Measurements from ENCODE around the gene TMCO4.

TMCO4 gene

GRCh38 chr1:19654386-19654785, 145.3 kb downstream of the TMCO4 start:
- Histone ChIP-seq H3K9ac (ENCODE audit: low read length) (no peak overlapping the region), H3K27me3 (ENCODE audit: insufficient read depth, low read length) (no peaks in the 10 kb centered on the region), H3K27ac (ENCODE audit: low read depth, low read length, poor library complexity, severe bottlenecking) (no peak overlapping the region), H3F3A (ENCODE audit: insufficient read depth, low read length) (no peaks in the 10 kb centered on the region), H3K9me2 (ENCODE audit: low read depth, low read length) (no peaks in the 10 kb centered on the region), H3K4me3 (ENCODE audit: low read depth, low read length, poor library complexity, severe bottlenecking) (no peak overlapping the region), H3K79me2 (ENCODE audit: insufficient read depth, low read length) (no peaks in the 10 kb centered on the region), H2AFZ (ENCODE audit: low read length) (no peak overlapping the region), H4K20me1 (ENCODE audit: insufficient read depth, low read length) (no peaks in the 10 kb centered on the region), H3K4me1 (ENCODE audit: insufficient read depth, low read length, severe bottlenecking) (peaks cover 10% of the 10 kb centered on the region), H3K9me3 (ENCODE audit: low read length) (no peaks in the 10 kb centered on the region), H3K36me3 (ENCODE audit: insufficient read depth, low read length) (no peaks in the 10 kb centered on the region), H3K4me2 (ENCODE audit: low read length) (no peak overlapping the region)
- TF ChIP-seq CTCF (IDR thresholded peaks at IDR 0.05; ENCODE audit: low read length) (no peak), EZH2 (IDR thresholded peaks at IDR 0.05; ENCODE audit: borderline replicate concordance, low read length) (no peak)

DNA sequence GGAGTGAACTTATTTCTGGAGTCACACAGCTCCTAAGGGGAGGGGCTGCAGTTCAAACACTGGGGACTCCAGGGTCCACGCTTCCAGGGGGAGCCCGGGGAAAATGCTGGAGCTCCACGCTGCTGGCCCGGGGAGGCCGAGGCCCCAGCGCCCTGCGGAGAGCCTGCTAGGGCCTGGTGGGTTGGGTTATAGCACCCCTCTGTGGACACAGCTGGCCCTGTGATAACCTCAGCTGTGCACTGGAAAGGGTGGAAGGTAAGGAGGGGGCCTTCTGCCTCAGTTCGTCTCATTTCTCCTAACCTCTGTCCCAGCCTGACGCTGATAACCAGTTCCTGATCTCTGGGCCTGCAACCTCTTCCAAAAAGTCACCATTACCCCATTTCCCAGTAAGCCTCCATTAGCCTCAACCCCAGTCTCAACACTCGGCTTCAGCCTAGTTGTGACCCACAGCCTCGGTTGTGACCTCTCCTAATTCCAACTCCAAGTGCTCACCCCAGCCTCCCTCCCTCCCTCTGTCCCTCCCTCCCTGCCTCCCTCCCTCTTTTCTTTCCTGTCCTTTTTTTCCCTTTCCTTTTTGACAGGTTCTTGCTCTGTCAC, 148.5 kb downstream of the TMCO4 start:
- H3K79me2 ChIP-seq (ENCODE audit: insufficient read depth, low read length), result no peaks in the 10 kb centered on the region
- H3K9me3 ChIP-seq (ENCODE audit: low read length), result no peaks in the 10 kb centered on the region
- no peaks in the 10 kb centered on the region for H4K20me1 ChIP-seq (ENCODE audit: insufficient read depth, low read length)
- H2AFZ ChIP-seq (ENCODE audit: low read length), result no peak overlapping the region
- peaks cover 26% of the 10 kb centered on the region for H3K4me1 ChIP-seq (ENCODE audit: insufficient read depth, low read length, severe bottlenecking)
- no peaks in the 10 kb centered on the region for H3K9me2 ChIP-seq (ENCODE audit: low read depth, low read length)
- no peak overlapping the region; the same call in 1 of the 2 replicates for H3K4me2 ChIP-seq (ENCODE audit: low read length)
- H3K9ac ChIP-seq (ENCODE audit: low read length), result no peak overlapping the region
- no peak overlapping the region for H3K27ac ChIP-seq (ENCODE audit: low read depth, low read length, poor library complexity, severe bottlenecking)
- no peak for TF ChIP-seq EZH2 (IDR thresholded peaks at IDR 0.05; ENCODE audit: borderline replicate concordance, low read length)
- TF ChIP-seq CTCF (IDR thresholded peaks at IDR 0.05; ENCODE audit: low read length), result peak; percentile 68
- H3F3A ChIP-seq (ENCODE audit: insufficient read depth, low read length), result no peaks in the 10 kb centered on the region
- no peaks in the 10 kb centered on the region for H3K27me3 ChIP-seq (ENCODE audit: insufficient read depth, low read length)
- H3K36me3 ChIP-seq (ENCODE audit: insufficient read depth, low read length), result no peaks in the 10 kb centered on the region
- H3K4me3 ChIP-seq (ENCODE audit: low read depth, low read length, poor library complexity, severe bottlenecking), result no peak overlapping the region

GRCh38 chr1:19650416-19651140, 149.1 kb downstream of the TMCO4 start:
- H3K9me2 ChIP-seq (ENCODE audit: low read depth, low read length), result no peaks in the 10 kb centered on the region
- H2AFZ ChIP-seq (ENCODE audit: low read length), result no peak overlapping the region
- H3K36me3 ChIP-seq (ENCODE audit: insufficient read depth, low read length), result no peaks in the 10 kb centered on the region
- H4K20me1 ChIP-seq (ENCODE audit: insufficient read depth, low read length), result no peaks in the 10 kb centered on the region
- H3K79me2 ChIP-seq (ENCODE audit: insufficient read depth, low read length), result no peaks in the 10 kb centered on the region
- H3K4me3 ChIP-seq (ENCODE audit: low read depth, low read length, poor library complexity, severe bottlenecking), result no peak overlapping the region
- H3K4me2 ChIP-seq (ENCODE audit: low read length), result no peak overlapping the region; the same call in 1 of the 2 replicates
- no peaks in the 10 kb centered on the region for H3K27me3 ChIP-seq (ENCODE audit: insufficient read depth, low read length)
- TF ChIP-seq CTCF (IDR thresholded peaks at IDR 0.05; ENCODE audit: low read length) (no peak), EZH2 (IDR thresholded peaks at IDR 0.05; ENCODE audit: borderline replicate concordance, low read length) (no peak)
- no peak overlapping the region for H3K9ac ChIP-seq (ENCODE audit: low read length)
- no peaks in the 10 kb centered on the region for H3K9me3 ChIP-seq (ENCODE audit: low read length)
- no peaks in the 10 kb centered on the region for H3F3A ChIP-seq (ENCODE audit: insufficient read depth, low read length)
- H3K27ac ChIP-seq (ENCODE audit: low read depth, low read length, poor library complexity, severe bottlenecking), result no peak overlapping the region
- H3K4me1 ChIP-seq (ENCODE audit: insufficient read depth, low read length, severe bottlenecking), result peaks cover 33% of the 10 kb centered on the region
